Suppressor macrophage treated with lipopolysaccharide for 1 hour (primary cell): ENCODE results near the gene MYO16.
"Not testable (repeated sequence)": the region's sequence is repeated elsewhere in the genome, so short reads cannot be mapped to it uniquely, and the experiment has no call there.

ENCODE experiments used
- DNase-seq, 3 donors: peaks; one replicate each; pipeline ENCODE4 v3.0.0-alpha.2; 2020 to 2022

Gene MYO16

GRCh38 chr13:108747843-108748242 lies 118.4 kb downstream of the MYO16 start:
- DNase-seq = no peak

DNA sequence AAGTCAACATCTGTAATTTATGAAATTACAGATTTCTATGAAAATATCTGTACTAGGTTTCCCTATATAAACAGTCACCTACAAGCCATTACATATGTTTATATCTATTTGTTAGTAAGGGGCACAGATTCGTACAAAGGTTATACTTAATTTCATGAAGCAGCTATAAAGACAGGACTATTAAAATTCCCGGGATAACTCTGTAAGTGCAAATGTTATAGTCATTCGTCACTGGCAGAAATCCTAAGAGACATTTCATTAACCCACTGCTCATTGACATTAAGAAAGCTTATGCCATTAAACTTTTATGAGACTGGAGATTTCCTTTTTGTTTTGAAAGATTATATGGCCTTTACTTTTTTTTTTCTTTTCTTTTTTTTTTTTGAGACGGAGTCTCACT lies 122.9 kb downstream of the MYO16 start:
- no peak for DNase-seq

- DNase-seq = no peak
These were observed 125.7 kb downstream of the MYO16 start for GRCh38 chr13:108755083-108755482.

GRCh38 chr13:108760129-108760528 lies 130.7 kb downstream of the MYO16 start:
- DNase-seq = no peak

- no peak for DNase-seq
These were observed 131.1 kb downstream of the MYO16 start for GRCh38 chr13:108760541-108760940.

- no peak for DNase-seq
These were observed 138.6 kb downstream of the MYO16 start for GRCh38 chr13:108768035-108768434.

DNA sequence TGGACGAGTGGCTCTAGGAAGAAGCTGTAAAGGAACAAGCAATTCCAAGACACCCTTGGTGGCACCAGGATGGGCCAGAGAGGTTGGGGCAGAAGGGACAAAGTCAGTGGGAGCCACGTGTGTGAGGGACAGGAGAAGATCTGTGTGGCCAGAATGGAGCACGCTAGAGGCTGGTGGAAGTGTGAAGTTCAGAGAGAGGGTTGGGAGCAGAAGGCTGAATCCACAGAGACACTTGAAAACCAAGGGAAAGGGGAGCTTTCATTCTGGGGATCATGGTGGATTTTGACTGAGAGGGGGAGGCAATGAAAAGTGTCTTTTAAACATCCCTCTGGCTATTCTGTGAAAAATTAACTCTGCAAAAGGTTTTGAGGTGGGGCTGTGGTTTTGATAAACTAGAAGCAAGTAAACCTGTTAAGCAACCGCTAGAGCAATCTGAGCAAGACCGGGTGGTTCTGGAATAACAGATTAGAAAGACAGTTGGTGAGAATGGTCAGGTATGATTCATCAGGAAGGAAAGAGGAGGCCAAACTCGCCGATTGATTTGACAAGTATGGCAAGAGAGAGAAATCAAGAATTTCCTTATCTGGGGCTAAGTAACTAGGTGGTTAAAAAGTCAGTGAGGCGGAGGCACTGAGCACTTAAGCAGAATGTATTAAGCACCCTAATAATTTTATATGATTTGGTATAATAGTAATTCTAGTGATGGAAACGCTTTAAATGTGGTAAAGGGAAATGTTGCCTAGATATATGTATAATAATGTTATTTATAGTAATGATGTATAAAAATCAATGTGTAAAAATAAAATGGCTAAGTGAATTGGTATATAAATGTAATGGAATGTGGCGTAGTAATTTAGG lies 140.0 kb downstream of the MYO16 start:
- DNase-seq = no peak

- no peak for DNase-seq
These were observed 146.2 kb downstream of the MYO16 start for GRCh38 chr13:108775597-108775996.

DNA sequence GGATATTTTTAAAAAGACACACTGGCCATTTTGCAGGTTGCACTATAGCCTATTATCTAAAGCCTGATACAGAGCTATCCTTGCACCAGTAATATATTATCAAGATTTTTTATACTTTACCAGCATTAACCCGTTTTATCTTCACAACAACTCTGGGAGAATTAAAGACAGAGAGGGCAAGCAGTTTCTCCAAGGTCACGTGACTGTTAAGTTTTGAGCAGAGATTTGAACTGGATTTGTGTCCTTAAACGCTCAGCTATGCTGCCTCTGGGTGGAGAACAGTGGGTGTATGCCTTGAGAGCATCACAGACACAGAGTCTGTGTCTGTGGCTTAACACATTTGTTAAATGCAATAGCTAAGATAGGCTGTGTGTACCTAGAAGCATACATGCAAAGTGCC lies 147.2 kb downstream of the MYO16 start:
- DNase-seq = no peak

DNA sequence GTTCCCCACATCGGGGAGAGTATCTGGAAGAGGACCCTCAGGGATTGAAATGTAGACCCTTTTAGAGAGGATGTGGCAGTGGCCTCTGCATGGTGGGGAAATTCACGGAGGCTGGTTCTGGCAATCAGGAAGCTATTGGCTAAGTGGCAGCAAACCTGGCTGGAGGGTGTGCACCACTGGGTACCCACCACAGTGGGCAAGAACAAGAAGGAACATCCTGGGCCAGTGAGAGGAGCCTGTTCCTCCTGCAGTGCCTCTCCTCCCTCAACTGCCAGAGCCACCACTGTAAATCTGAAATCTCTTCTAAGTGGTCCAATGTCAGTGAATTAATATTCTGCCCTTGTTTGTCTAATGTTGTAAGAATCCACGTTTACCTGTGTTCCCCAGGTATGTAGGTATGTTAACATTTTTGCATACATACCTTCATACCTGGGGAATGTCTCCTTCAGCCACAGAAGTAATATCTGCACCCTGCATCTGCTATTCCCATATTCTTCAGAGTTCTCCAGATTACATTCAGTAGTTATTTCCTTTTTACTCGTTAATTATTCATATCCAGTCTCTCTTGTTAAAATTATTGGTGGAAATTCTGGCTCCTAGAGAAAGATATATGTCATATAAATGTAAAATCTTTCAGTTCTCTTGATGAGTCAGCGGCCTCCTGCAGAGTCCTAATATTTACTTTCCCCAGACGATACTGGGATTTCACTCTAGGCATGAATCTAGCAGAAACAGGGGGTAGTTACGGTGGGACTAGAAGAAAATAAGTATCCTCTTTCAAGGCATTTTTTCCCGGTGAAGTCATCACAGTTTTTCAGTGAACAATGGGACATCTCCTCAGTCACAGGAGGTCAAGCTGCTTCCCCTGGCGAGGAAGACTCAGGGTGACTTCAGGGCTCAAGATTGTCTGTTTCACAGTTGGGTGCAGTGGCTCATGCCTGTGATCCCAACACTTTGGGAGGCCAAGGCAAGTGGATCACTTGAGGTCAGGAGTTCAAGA lies 148.3 kb downstream of the MYO16 start:
- no peak for DNase-seq

DNA sequence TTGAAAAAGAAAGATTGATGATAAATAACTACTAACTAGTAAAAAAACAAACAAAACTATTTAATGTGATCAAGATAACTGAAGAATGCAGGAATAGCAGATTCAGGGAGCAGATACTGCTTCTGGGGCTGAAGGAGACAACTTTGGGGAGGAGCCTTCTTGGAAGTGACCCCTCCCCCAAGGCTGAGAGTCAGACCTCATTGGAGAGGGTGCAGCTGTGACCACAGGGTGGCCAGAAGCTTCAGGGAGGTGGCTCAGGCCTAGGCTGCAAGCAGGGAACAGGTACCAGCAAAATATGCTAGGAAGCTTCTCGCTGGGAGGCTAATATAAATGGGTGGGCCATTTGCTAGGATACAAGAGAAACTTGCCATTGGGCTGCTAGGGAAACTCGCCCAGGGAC lies 149.9 kb downstream of the MYO16 start:
- no peak for DNase-seq

- DNase-seq = no peak
These were observed 151.3 kb downstream of the MYO16 start for GRCh38 chr13:108780706-108781105.

GRCh38 chr13:108781312-108781711 lies 151.9 kb downstream of the MYO16 start:
- no peak for DNase-seq

GRCh38 chr13:108782480-108782879 lies 153.1 kb downstream of the MYO16 start:
- not testable (repeated sequence) for DNase-seq

DNA sequence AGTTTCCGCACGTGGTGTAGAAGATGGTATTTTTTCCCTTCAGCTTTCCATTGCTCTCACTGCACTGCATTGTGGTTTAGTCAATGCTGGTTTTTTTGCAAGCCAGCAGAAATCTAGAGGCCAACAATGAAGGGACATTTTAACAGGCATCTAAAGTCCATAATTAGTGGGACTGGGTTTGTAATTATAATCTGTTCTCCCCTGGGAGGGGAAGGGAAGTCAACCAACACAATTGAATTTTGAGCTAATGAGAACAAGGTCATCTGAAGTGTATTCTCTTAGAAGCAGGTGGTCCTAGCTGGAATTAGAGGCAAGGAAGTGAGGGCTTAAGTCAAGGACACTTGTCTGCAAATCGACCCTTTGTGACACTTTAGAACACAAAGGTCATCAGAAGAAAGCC lies 156.4 kb downstream of the MYO16 start:
- DNase-seq = no peak

GRCh38 chr13:108786456-108787200 lies 157.2 kb downstream of the MYO16 start:
- DNase-seq = no peak

GRCh38 chr13:108787700-108788414 lies 158.4 kb downstream of the MYO16 start:
- DNase-seq = no peak

- DNase-seq = no peak
These were observed 160.1 kb downstream of the MYO16 start for GRCh38 chr13:108789476-108789875.

- no peak for DNase-seq
These were observed 166.4 kb downstream of the MYO16 start for GRCh38 chr13:108795841-108796240.

GRCh38 chr13:108797354-108797753 lies 167.9 kb downstream of the MYO16 start:
- no peak for DNase-seq

DNA sequence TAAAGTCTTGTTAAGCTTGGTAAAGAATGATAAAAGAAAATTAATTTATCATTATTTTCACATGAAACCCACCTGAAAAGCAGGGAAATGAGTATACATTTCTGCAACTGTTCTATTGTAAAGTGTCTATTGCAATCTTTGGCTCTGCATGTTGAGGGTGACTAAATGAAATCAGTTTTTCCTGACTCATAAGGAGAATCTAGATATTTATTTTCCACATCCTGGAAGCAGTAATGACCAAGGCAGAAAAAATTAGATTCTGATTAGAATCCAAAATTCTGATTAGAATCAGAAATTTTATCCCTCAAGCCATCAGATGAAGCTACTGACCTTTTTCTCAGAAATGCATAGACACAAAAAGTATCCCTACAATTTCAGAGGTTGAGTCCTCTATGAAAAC lies 178.4 kb downstream of the MYO16 start:
- DNase-seq = no peak

GRCh38 chr13:108812165-108812564 lies 182.8 kb downstream of the MYO16 start:
- no peak for DNase-seq
